ENCODE results near the gene DEDD.

GRCh38 chr1:161095230-161095629 is 37.2 kb downstream of the DEDD start:
- TF ChIP-seq CTCF (IDR thresholded peaks at IDR 0.05) (no peak), EZH2 (IDR thresholded peaks at IDR 0.05; ENCODE audit: borderline replicate concordance, insufficient read depth, low read depth, low read length, poor library complexity, severe bottlenecking) (no peak)
